Stimulated activated CD4-positive, alpha-beta T cell treated with anti-CD3 and anti-CD28 coated beads, Interleukin-1b, Interleukin-23, amount 100 ng/mL, for 1 hour (primary cell): ENCODE results near the gene TMEM205.
"Not testable (repeated sequence)": the region's sequence is repeated elsewhere in the genome, so short reads cannot be mapped to it uniquely, and the experiment has no call there.

ENCODE experiments used
- DNase-seq, 2 donors: peaks; one replicate each; pipeline ENCODE4 v3.0.0-alpha.2; 2020; ENCODE audit warnings: low read depth in 2 of 2

Gene TMEM205

GRCh38 chr19:11339254-11340098 lies 6.6 kb downstream of the TMEM205 start, which contains the start of gene RAB3D:
TSS of gene RAB3D (minus strand) at chr19:11339657. CDS start at chr19:11337399, 2,258 bp downstream.
- peak; percentile 56 to 63 for DNase-seq

- DNase-seq: no peak
Measured at GRCh38 chr19:11338569-11339253, 7.4 kb downstream of the TMEM205 start.

- DNase-seq: no peak
Measured at GRCh38 chr19:11338121-11338520, 7.9 kb downstream of the TMEM205 start.

GRCh38 chr19:11337080-11337479 lies 9.0 kb downstream of the TMEM205 start:
- DNase-seq: no peak

- no peak for DNase-seq
Measured at GRCh38 chr19:11335449-11336146, 10.5 kb downstream of the TMEM205 start.

GRCh38 chr19:11333838-11334237 lies 12.2 kb downstream of the TMEM205 start:
- DNase-seq: not testable (repeated sequence)

- DNase-seq: no peak
Measured at GRCh38 chr19:11332822-11333221, 13.2 kb downstream of the TMEM205 start.

- no peak for DNase-seq
Measured at GRCh38 chr19:11331502-11331901, 14.6 kb downstream of the TMEM205 start.

- DNase-seq: no peak
Measured at GRCh38 chr19:11330127-11330526, 15.9 kb downstream of the TMEM205 start.

- no peak for DNase-seq
Measured at GRCh38 chr19:11325544-11325943, 20.5 kb downstream of the TMEM205 start.

- DNase-seq: no peak
Measured at GRCh38 chr19:11324748-11325389, 21.2 kb downstream of the TMEM205 start.

- no peak for DNase-seq
Measured at GRCh38 chr19:11324079-11324661, 21.9 kb downstream of the TMEM205 start.

- no peak for DNase-seq
Measured at GRCh38 chr19:11323601-11324078, 22.4 kb downstream of the TMEM205 start.

GRCh38 chr19:11322269-11323024 lies 23.6 kb downstream of the TMEM205 start:
- DNase-seq: no peak

- DNase-seq: no peak
Measured at GRCh38 chr19:11321191-11322126, 24.6 kb downstream of the TMEM205 start.

- not testable (repeated sequence) for DNase-seq
Measured at GRCh38 chr19:11320278-11320995, 25.6 kb downstream of the TMEM205 start.

- no peak for DNase-seq
Measured at GRCh38 chr19:11306337-11306736, 39.7 kb downstream of the TMEM205 start.

GRCh38 chr19:11304936-11305335 lies 41.1 kb downstream of the TMEM205 start:
- DNase-seq: no peak

- no peak for DNase-seq
Measured at GRCh38 chr19:11300811-11301120, 45.3 kb downstream of the TMEM205 start.
